WTC11 (cell line): ENCODE measurements around the gene IL36B.

Source experiments
- ATF6 ChIP-seq: sonication (generic); formaldehyde crosslinking; IDR thresholded peaks from 2 replicates; pipeline ENCODE4 v1.8.1; 2023; ENCODE audit warnings: mild to moderate bottlenecking, missing genetic modification reagents
- ELF4 ChIP-seq: sonication (generic); formaldehyde crosslinking; IDR thresholded peaks from 2 replicates; pipeline ENCODE4 v1.8.1; 2022; ENCODE audit warnings: low read depth, mild to moderate bottlenecking, moderate library complexity, missing genetic modification reagents
- HMGXB4 ChIP-seq: sonication (generic); formaldehyde crosslinking; IDR thresholded peaks from 2 replicates; pipeline ENCODE4 v1.8.1; 2023; ENCODE audit warnings: mild to moderate bottlenecking, moderate library complexity, missing genetic modification reagents
- JUN ChIP-seq: sonication (generic); formaldehyde crosslinking; IDR thresholded peaks from 2 replicates; pipeline ENCODE4 v1.8.0; 2023; ENCODE audit warnings: mild to moderate bottlenecking, missing genetic modification reagents
- USF1 ChIP-seq: sonication (generic); formaldehyde crosslinking; IDR thresholded peaks from 2 replicates; pipeline ENCODE4 v1.8.0; 2022; ENCODE audit warnings: mild to moderate bottlenecking, missing genetic modification reagents
- ZMAT4 ChIP-seq: fragments of 250-450 bp; sonication (Bioruptor Pico); IDR thresholded peaks from 2 replicates; pipeline ENCODE4 v1.9.0; 2021; ENCODE audit warnings: mild to moderate bottlenecking

GRCh38 chr2:113061241-113061640 lies 8.6 kb upstream of the IL36B start:
- TF ChIP-seq JUN = no peak
- TF ChIP-seq USF1 (CRISPR knock-in tag) = no peak
- TF ChIP-seq ZMAT4 (CRISPR knock-in tag) = no peak
- TF ChIP-seq ELF4 = no peak
- no peak for TF ChIP-seq HMGXB4 (CRISPR knock-in tag)
- no peak for TF ChIP-seq ATF6 (CRISPR knock-in tag)
